HG03159 (cell line): Measurements from ENCODE around the gene MFSD8.
A peak's percentile ranks its signal among the peaks of the same experiment; 100 is the strongest.
"Not testable (repeated sequence)": the region's sequence is repeated elsewhere in the genome, so short reads cannot be mapped to it uniquely, and the experiment has no call there.

Source experiments
- ATAC-seq: cut with Tn5 transposase; IDR thresholded peaks from one replicate; pipeline ENCODE4 v1.9.1; 2021; ENCODE audit warnings: mild to moderate bottlenecking, moderate library complexity; ENCODE audit not compliant: unreplicated experiment

Gene MFSD8

GRCh38 chr4:127965062-127965802, at the start of gene MFSD8, which contains the start of gene ABHD18:
TSS of gene MFSD8 (minus strand) at chr4:127965173. CDS start at chr4:127965133, 40 bp downstream.
TSS of gene ABHD18 (plus strand) at chr4:127965406. CDS start at chr4:127982956, 17,550 bp downstream.
- ATAC-seq: peak; percentile 95

DNA sequence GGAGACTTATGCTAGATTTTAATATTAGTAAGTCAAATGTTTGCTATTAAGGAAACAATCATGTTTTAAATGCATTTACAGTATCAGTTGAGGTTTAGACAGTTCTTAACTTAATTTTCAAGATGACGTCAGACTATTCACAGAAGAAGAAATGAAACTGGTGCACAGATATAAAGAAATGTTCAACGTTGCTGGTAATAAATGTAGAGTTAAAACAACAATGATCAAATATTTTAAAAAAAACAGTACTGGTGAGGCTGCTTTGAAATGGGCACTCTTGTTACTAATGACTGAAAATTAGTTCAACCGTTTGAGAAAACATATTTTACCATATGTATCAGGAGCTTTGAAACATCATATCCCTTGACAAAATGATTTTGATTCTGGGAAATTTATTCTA, 44.5 kb upstream of the MFSD8 start:
- no peak for ATAC-seq

DNA sequence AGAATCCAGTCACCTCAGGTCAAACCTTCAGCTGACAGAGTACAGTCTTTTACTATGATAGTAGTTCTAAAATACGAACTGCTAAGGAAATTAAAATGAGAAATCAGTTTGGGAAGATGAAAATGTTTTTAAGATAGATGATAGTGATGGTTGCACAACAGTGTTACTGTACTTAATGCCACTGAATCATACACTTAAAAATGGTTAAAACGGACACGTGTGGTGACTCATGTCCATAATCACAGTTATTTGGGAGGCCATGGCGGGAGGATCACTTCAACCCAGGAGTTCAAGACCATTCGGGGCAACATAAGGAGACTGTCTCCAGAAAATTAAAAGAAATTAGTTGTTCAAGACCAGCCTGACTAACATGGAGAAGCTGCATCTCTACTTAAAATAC, 41.6 kb upstream of the MFSD8 start:
- no peak for ATAC-seq

GRCh38 chr4:127997534-127998388, 32.8 kb upstream of the MFSD8 start:
- ATAC-seq: peak; percentile 98

DNA sequence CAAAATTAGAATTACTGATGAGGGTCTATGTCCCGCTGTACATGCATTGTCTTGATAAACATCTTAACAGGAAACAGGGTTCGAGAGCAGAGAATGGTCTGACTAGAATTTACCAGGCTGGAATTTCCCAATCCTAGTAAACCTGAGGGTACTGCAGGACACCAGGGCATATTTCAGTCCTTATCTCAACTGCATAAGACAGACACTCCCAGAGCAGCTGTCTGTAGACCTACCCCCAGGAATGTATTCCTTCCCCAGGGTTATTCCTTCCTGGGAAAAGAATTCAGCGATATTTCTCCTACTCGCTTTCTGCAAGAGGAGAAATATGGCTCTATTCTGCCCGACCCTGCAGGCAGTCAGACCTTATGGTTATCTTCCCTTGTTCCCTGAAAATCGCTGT, 31.5 kb upstream of the MFSD8 start:
- ATAC-seq: not testable (repeated sequence)

- ATAC-seq: no peak
Observed at GRCh38 chr4:127995776-127996175, 30.8 kb upstream of the MFSD8 start.

DNA sequence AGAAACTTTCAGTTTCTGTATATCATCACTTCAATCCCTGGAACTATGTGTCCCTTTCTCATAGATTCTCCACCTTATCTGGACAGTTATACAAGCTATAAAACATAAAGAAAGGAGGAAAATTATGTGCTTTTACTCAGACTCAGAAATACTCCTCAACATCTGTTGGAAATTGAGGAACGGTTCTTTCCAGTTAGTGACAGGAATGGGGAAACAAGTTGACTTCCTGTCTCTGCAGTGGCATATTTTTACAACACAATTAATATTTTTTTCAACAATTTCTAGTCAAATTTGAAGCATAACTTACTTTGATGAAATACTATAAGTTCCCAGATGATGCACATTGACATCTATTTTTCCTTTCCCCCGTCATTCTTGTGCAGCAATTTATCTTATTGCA, 28.2 kb upstream of the MFSD8 start:
- no peak for ATAC-seq

- no peak for ATAC-seq
Observed at GRCh38 chr4:127988638-127989037, 23.7 kb upstream of the MFSD8 start.

DNA sequence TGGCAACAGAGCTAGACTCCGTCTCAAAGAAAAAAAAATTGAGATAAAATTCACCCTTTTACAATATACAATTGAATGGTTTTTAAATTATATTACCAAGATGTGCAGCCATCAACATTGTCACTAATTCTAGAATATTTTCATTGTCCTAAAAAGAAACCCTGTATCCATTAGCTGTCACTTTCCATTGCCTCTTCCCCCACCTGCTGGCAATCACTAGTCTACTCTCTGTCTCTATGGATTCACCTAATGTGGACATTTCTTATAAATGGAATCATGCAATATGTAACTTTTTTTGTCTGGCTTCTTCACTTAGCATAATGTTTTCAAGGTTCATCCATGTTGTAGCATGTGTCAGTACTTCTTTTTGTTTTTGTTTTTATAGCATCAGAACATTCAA, 21.0 kb upstream of the MFSD8 start:
- ATAC-seq: no peak

DNA sequence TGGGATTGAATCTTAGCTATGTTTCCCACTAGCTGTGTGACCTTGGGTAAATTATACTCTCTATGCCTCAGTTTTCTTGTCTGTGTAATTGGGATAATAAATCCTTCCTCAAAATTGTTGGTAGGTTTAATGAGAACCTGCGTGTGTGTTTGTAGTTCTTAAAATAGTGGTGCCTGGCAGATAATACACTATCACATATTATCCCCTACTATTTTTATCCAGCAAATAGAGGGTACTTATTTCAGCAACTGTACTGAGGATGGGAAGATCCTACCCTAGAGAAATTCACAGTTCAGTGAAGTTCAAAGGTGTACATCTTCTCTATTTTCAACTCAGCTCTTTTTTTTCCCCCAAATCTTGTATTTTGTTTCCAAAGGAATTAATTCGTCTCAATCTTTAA, 17.5 kb upstream of the MFSD8 start:
- ATAC-seq: no peak

- no peak for ATAC-seq
Observed at GRCh38 chr4:127978930-127979329, 14.0 kb upstream of the MFSD8 start.

DNA sequence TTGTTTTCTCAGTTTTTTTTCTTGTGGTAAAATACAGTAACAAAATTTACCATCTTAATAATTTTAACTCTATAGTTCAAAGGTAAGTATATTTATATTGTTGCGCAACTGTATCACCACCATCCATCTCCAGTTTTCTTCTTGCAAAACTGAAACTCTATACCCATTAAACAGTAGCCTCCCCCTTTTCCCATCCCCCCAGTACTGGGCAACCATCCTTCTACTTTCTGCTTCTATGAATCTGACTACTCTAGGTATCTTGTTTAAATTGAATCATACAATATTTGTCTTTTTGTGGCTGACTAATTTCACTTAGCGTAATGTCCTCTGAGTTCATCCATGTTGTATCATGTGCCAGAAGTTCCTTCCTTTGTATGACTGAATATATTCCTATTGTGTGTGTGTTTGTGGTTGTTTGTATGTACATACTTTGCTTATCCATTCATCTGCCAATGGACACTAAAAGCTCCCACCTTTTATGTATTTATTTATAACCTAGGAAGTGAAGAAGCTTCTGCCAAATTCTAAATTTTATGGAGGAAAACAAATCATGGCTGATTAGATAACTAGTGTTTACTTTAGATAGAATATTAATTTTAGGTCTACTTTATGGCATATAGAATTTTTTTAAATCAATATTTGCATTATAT, 10.3 kb upstream of the MFSD8 start:
- no peak for ATAC-seq

GRCh38 chr4:127970925-127971324, 6.0 kb upstream of the MFSD8 start:
- not testable (repeated sequence) for ATAC-seq

DNA sequence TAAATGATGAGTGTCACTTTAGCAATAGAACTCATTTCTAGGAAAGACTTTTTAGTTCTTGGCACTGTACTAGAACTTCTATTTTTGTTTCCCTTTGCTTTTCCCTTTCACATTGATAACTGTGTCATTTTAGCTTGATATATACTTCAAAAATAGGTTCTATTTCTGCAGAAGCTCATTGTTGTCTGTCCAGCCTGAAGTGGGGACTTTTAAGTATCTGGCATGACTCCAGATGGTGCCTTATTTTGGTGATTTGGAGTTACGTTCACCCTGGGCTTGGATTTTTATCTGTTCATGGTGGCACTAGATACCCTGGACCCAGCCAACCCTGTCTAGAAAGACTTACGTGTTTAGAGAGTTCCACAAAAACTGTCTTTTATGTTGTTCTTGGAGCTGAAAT, 3.6 kb upstream of the MFSD8 start:
- no peak for ATAC-seq

GRCh38 chr4:127967141-127967775, 2.3 kb upstream of the MFSD8 start:
- no peak for ATAC-seq

DNA sequence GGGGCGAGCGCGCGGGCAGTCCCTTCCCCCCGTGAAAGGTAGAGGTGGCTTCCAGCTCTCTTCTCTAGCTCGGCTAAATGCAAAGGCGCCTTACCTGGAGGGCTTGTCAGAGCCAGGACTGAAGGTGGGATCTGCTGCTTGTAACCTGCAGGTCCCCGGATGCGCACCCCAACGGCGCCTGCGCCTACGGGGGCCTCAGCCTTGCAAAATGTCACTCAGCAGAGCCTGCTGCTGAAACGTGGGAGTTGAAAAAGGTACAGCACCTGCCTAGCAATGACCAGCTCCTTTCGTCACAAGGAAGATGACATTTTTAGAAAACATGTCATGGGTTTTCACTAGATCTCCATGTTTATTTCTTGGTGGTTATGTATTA, 816 bp upstream of the MFSD8 start:
- peak; percentile 27 for ATAC-seq

- peak; percentile 21 for ATAC-seq
Observed at GRCh38 chr4:127964426-127965061, 429 bp downstream of the MFSD8 start.

GRCh38 chr4:127963633-127964398, 1.2 kb downstream of the MFSD8 start:
- not testable (repeated sequence) for ATAC-seq

DNA sequence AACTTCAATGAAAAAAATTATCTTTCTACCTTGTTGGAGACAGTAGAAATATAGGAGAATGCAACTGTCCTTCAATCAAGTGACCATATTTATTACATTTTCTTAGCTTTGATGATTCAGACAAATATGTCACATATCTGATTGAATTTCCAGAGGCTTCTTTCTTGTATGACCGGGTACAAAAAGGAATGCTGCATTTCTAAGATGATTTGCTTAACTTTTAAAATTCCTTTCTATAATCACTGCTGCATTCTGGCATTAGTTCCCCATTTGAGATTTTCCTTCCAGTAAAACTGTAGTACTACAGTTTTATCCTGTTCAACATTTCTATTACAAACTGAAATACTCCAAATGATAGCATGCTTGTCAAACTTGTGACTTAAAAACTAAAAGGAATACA, 5.2 kb downstream of the MFSD8 start:
- no peak for ATAC-seq

DNA sequence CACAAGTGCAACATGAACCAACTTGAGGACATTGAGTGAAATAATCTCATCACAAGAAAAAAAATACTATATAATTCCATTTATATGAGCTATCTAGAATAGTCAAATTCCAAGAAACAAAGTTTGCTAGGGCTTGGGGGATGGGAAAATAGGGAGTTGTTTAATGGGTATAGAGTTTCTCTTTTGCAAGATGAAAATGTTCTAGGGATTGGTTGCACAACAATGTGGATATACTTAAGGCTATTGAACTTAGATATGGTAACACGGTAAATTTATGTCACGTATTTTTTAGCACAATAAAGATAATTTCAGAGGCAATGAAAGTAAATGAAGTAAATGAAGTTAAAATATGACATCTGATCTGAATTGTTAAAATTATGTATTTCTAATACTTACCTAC, 7.9 kb downstream of the MFSD8 start:
- no peak for ATAC-seq
